ENCODE data around the gene DSCAM.

DSCAM gene

GRCh38 chr21:40699366-40699765 is 147.6 kb downstream of the DSCAM start:
- no peak for DNase-seq

- DNase-seq, result no peak
Measured at GRCh38 chr21:40696246-40696645, 150.7 kb downstream of the DSCAM start.

GRCh38 chr21:40689840-40690360 is 157.1 kb downstream of the DSCAM start:
- no peak for DNase-seq

- no peak for DNase-seq
Measured at GRCh38 chr21:40689217-40689616, 157.7 kb downstream of the DSCAM start.

- DNase-seq, result no peak
Measured at GRCh38 chr21:40688106-40688864, 158.7 kb downstream of the DSCAM start.

GRCh38 chr21:40687625-40688024 is 159.3 kb downstream of the DSCAM start:
- DNase-seq, result no peak

GRCh38 chr21:40686526-40686925 is 160.4 kb downstream of the DSCAM start:
- no peak for DNase-seq

- DNase-seq, result no peak
Measured at GRCh38 chr21:40685141-40685540, 161.8 kb downstream of the DSCAM start.

- no peak for DNase-seq
Measured at GRCh38 chr21:40684726-40685125, 162.2 kb downstream of the DSCAM start.

GRCh38 chr21:40683349-40683748 is 163.6 kb downstream of the DSCAM start:
- DNase-seq, result no peak

GRCh38 chr21:40681164-40681859 is 165.6 kb downstream of the DSCAM start:
- no peak for DNase-seq

GRCh38 chr21:40680311-40680710 is 166.6 kb downstream of the DSCAM start:
- no peak for DNase-seq

GRCh38 chr21:40678681-40679284 is 168.2 kb downstream of the DSCAM start:
- DNase-seq, result no peak

- DNase-seq, result no peak
Measured at GRCh38 chr21:40675017-40675416, 171.9 kb downstream of the DSCAM start.

GRCh38 chr21:40672602-40673001 is 174.4 kb downstream of the DSCAM start:
- DNase-seq, result no peak

GRCh38 chr21:40671716-40672115 is 175.2 kb downstream of the DSCAM start:
- DNase-seq, result no peak

GRCh38 chr21:40668555-40669275 is 178.2 kb downstream of the DSCAM start:
- DNase-seq, result no peak

- no peak for DNase-seq
Measured at GRCh38 chr21:40667967-40668366, 179.0 kb downstream of the DSCAM start.

GRCh38 chr21:40662889-40663288 is 184.1 kb downstream of the DSCAM start:
- DNase-seq, result no peak

- peak; percentile 8 for DNase-seq
Measured at GRCh38 chr21:40660461-40660860, 186.5 kb downstream of the DSCAM start.

- no peak for DNase-seq
Measured at GRCh38 chr21:40658311-40658710, 188.6 kb downstream of the DSCAM start.

- DNase-seq, result no peak
Measured at GRCh38 chr21:40652436-40652835, 194.5 kb downstream of the DSCAM start.

GRCh38 chr21:40647706-40648105 is 199.3 kb downstream of the DSCAM start:
- DNase-seq, result no peak
